Neutrophil (primary cell): ENCODE results near the gene PABPN1L.

Source experiments
- H3K27ac ChIP-seq: fragments of 200-600 bp; sonication (generic); 2 replicates; pipeline ENCODE4 v1.5.1; 2016; ENCODE audit warnings: mild to moderate bottlenecking, moderate library complexity
- H3K27me3 ChIP-seq: fragments of 200-600 bp; sonication (generic); 2 replicates; pipeline ENCODE4 v1.6.0; 2016; ENCODE audit warnings: mild to moderate bottlenecking
- H3K36me3 ChIP-seq: fragments of 200-600 bp; sonication (generic); 2 replicates; pipeline ENCODE4 v1.5.1; 2017
- H3K4me1 ChIP-seq, 2 experiments: fragments of 200-600 bp in 1 of 2; sonication (generic) in 1 of 2; 1 replicate in 1 of 2; 2 replicates in 1 of 2; pipeline versions ENCODE4 v1.5.1 to v1.6.1; 2013 to 2016; ENCODE audit warnings: low read depth in 1 of 2, low read length in 1 of 2, mild to moderate bottlenecking in 1 of 2, moderate library complexity in 1 of 2; ENCODE audit not compliant: control insufficient read depth in 1 of 2, insufficient read depth in 1 of 2
- H3K4me3 ChIP-seq, 2 experiments: fragments of 200-600 bp in 1 of 2; sonication (generic) in 1 of 2; 1 replicate in 1 of 2; 2 replicates in 1 of 2; pipeline ENCODE4 v1.5.1; 2013 to 2016; ENCODE audit warnings: low read depth in 1 of 2, low read length in 1 of 2, mild to moderate bottlenecking in 1 of 2, moderate library complexity in 1 of 2
- H3K9me3 ChIP-seq: fragments of 200-600 bp; sonication (generic); 2 replicates; pipeline ENCODE4 v1.5.1; 2016
- CTCF ChIP-seq: fragments of 200-600 bp; sonication (generic); IDR thresholded peaks from 2 replicates; pipeline ENCODE4 v1.5.1; 2016; ENCODE audit warnings: antibody characterized with exemption

The PABPN1L gene

GRCh38 chr16:88908307-88908706 is 41.8 kb upstream of the PABPN1L start:
- Histone ChIP-seq H3K36me3 (peaks cover 6% of the 10 kb centered on the region), H3K27ac (no peak overlapping the region), H3K9me3 (no peaks in the 10 kb centered on the region), H3K27me3 (no peaks in the 10 kb centered on the region), H3K4me1 (peaks cover 13 to 14% of the 10 kb centered on the region in 2 experiments), H3K4me3 (no peak overlapping the region)
- TF ChIP-seq CTCF: no peak

GRCh38 chr16:88907768-88908167 is 41.3 kb upstream of the PABPN1L start:
- H3K4me3 ChIP-seq: no peak overlapping the region
- peaks cover 6% of the 10 kb centered on the region for H3K36me3 ChIP-seq
- H3K9me3 ChIP-seq: no peaks in the 10 kb centered on the region
- no peak for TF ChIP-seq CTCF
- H3K4me1 ChIP-seq: peaks cover 13 to 14% of the 10 kb centered on the region in 2 experiments
- H3K27ac ChIP-seq: no peak overlapping the region
- no peaks in the 10 kb centered on the region for H3K27me3 ChIP-seq

GRCh38 chr16:88906535-88907105 is 40.2 kb upstream of the PABPN1L start:
- H3K27me3 ChIP-seq: no peaks in the 10 kb centered on the region

GRCh38 chr16:88906020-88906419 is 39.6 kb upstream of the PABPN1L start:
- H3K27ac ChIP-seq: no peak overlapping the region
- no peaks in the 10 kb centered on the region for H3K27me3 ChIP-seq
- TF ChIP-seq CTCF: no peak
- no peak overlapping the region for H3K4me3 ChIP-seq
- H3K36me3 ChIP-seq: peaks cover 13% of the 10 kb centered on the region
- no peaks in the 10 kb centered on the region for H3K9me3 ChIP-seq
- peaks cover 13 to 14% of the 10 kb centered on the region in 2 experiments for H3K4me1 ChIP-seq

More at GRCh38 chr16:88906535-88907105, 40.2 kb upstream of the PABPN1L start:
- Histone ChIP-seq H3K4me1 (peaks cover 13 to 14% of the 10 kb centered on the region in 2 experiments), H3K36me3 (peaks cover 7% of the 10 kb centered on the region), H3K4me3 (no peak overlapping the region), H3K27ac (no peak overlapping the region), H3K9me3 (no peaks in the 10 kb centered on the region)
- no peak for TF ChIP-seq CTCF

GRCh38 chr16:88905563-88905962 is 39.1 kb upstream of the PABPN1L start:
- H3K36me3 ChIP-seq: peaks cover 17% of the 10 kb centered on the region
- H3K4me3 ChIP-seq: no peak overlapping the region
- H3K4me1 ChIP-seq: peaks cover 13 to 14% of the 10 kb centered on the region in 2 experiments
- no peak for TF ChIP-seq CTCF
- H3K27me3 ChIP-seq: no peaks in the 10 kb centered on the region
- H3K27ac ChIP-seq: peak overlapping the region; percentile 43
- H3K9me3 ChIP-seq: no peaks in the 10 kb centered on the region
